Naive thymus-derived CD4-positive, alpha-beta T cell (primary cell): ENCODE measurements around the gene PTH2. TPM values are rescaled to one million over a fixed set of nuclear protein-coding genes. Genes with fewer than 3 reads are reported as not detected.
A peak's percentile ranks its signal among the peaks of the same experiment; 100 is the strongest.

Experiments used
- ATAC-seq: fragments of 150-1000 bp; cut with Tn5 transposase; 2 replicates; pipeline ENCODE4 v1.10.0; 2021; ENCODE audit warnings: mild to moderate bottlenecking, moderate library complexity
- CTCF ChIA-PET: fragments of 350-600 bp; sonication (Branson Sonifier 250); formaldehyde crosslinking; loops from one replicate; lab custom pipeline; 2021; ENCODE audit warnings: antibody characterized with exemption; lab: Charles Lee
- POLR2A ChIA-PET: fragments of 350-600 bp; sonication (Branson Sonifier 250); formaldehyde crosslinking; loops from one replicate; lab custom pipeline; 2021; ENCODE audit warnings: antibody characterized with exemption, inconsistent platforms; lab: Charles Lee
- DNase-seq, 9 donors: peaks; one replicate each; pipeline versions ENCODE4 v3.0.0 to v3.0.0-alpha.2; 2020 to 2022; ENCODE audit warnings: mixed read lengths in 1 of 9
- H3K27ac ChIP-seq: one replicate; pipeline ENCODE4 v1.7.0; 2013; ENCODE audit warnings: mild to moderate bottlenecking, low read depth, low read length, moderate library complexity
- H3K27me3 ChIP-seq, 2 donors: one replicate each; pipeline ENCODE4 v1.7.0; 2013; ENCODE audit warnings: low read length in 2 of 2, mild to moderate bottlenecking in 2 of 2, moderate library complexity in 2 of 2; ENCODE audit not compliant: control insufficient read depth in 2 of 2, insufficient read depth in 2 of 2
- H3K36me3 ChIP-seq, 3 experiments: 1 replicate in 2 of 3; 2 replicates in 1 of 3; pipeline ENCODE4 v1.7.0; 2013; ENCODE audit warnings: low read length in 3 of 3, mild to moderate bottlenecking in 3 of 3, moderate library complexity in 1 of 3; ENCODE audit not compliant: insufficient read depth in 3 of 3, control insufficient read depth in 2 of 3
- H3K4me1 ChIP-seq, 2 donors: one replicate each; pipeline ENCODE4 v1.7.0; 2013; ENCODE audit warnings: low read length in 2 of 2, mild to moderate bottlenecking in 2 of 2, moderate library complexity in 1 of 2; ENCODE audit not compliant: control insufficient read depth in 2 of 2, insufficient read depth in 2 of 2
- H3K4me3 ChIP-seq: 2 replicates; pipeline ENCODE4 v1.7.0; 2013; ENCODE audit warnings: mild to moderate bottlenecking, low read length
- H3K9me3 ChIP-seq, 3 experiments: 1 replicate in 2 of 3; 2 replicates in 1 of 3; pipeline ENCODE4 v1.7.0; 2013; ENCODE audit warnings: low read length in 3 of 3; ENCODE audit not compliant: control insufficient read depth in 2 of 3
- H3K27ac Mint-ChIP-seq, 9 donors: one replicate each; pipeline ENCODE4 v1.8.0; 2020 to 2022; ENCODE audit warnings: mixed read lengths in 9 of 9, mild to moderate bottlenecking in 8 of 9, moderate library complexity in 5 of 9, inconsistent platforms in 2 of 9
- H3K27me3 Mint-ChIP-seq, 5 donors: one replicate each; pipeline ENCODE4 v1.8.0; 2021 to 2022; ENCODE audit warnings: mixed read lengths in 5 of 5, mild to moderate bottlenecking in 1 of 5
- H3K36me3 Mint-ChIP-seq, 5 donors: one replicate each; pipeline ENCODE4 v1.8.0; 2020 to 2022; ENCODE audit warnings: mixed read lengths in 5 of 5, mild to moderate bottlenecking in 3 of 5, inconsistent platforms in 1 of 5
- H3K4me1 Mint-ChIP-seq, 7 donors: one replicate each; pipeline ENCODE4 v1.8.0; 2020 to 2022; ENCODE audit warnings: mixed read lengths in 7 of 7, mild to moderate bottlenecking in 3 of 7, inconsistent platforms in 1 of 7
- H3K4me3 Mint-ChIP-seq, 10 donors: one replicate each; pipeline ENCODE4 v1.8.0; 2020 to 2022; ENCODE audit warnings: mild to moderate bottlenecking in 10 of 10, mixed read lengths in 10 of 10, moderate library complexity in 6 of 10, inconsistent platforms in 2 of 10
- H3K9me3 Mint-ChIP-seq, 11 donors: one replicate each; pipeline ENCODE4 v1.8.0; 2020 to 2022; ENCODE audit warnings: mixed read lengths in 11 of 11, mild to moderate bottlenecking in 4 of 11, inconsistent platforms in 1 of 11, moderate library complexity in 1 of 11
- intact Hi-C, 2 donors: fragments of 100-400 bp; cut with micrococcal nuclease; formaldehyde crosslinking; loops; one replicate each; pipeline ENCODE4 v1.15.1; 2023
- polyA plus RNA-seq, 2 donors: library from polyadenylated mRNA; unstranded; fragments of 300-500 nt; fragmentation: Illumina TruSeq; gene quantifications; one replicate each; pipeline ENCODE4 v1.2.3, GENCODE V29; 2021
- total RNA-seq, 6 experiments: library from RNA in 5 of 6; stranded (reverse) in 5 of 6; gene quantifications; 1 replicate in 5 of 6; 2 replicates in 1 of 6; pipeline ENCODE4 v1.2.3 and lab custom pipeline; 2021 to 2026

PTH2 gene
- total and polyA plus RNA-seq, 7 experiments from 2014 or later = not detected

GRCh38 chr19:49468746-49469447 is 45.7 kb upstream of the PTH2 start:
- Histone ChIP-seq H3K27me3 (no peaks in the 10 kb centered on the region), H3K27ac (peak overlapping the region; percentile 97), H3K36me3 (peaks cover 0 to 33% (median 3%) of the 10 kb centered on the region in 3 experiments), H3K4me1 (peaks cover 55 to 59% of the 10 kb centered on the region in 2 donors), H3K4me3 (peak overlapping the region; percentile 10), H3K9me3 (no peaks in the 10 kb centered on the region)
- intact Hi-C loops = loop anchor here (1.0 to 2.0 kb wide), 4 partner anchors 16 to 242 kb away; partner anchors contain the start of genes ALDH16A1 (in 2 of the 2) and RPS11 (in 1 of the 2)
- Mint-ChIP-seq H3K9me3 (no peaks in the 10 kb centered on the region), H3K36me3 (peaks cover 0 to 7% (median 4%) of the 10 kb centered on the region in 5 donors), H3K4me1 (peaks cover 23 to 56% (median 40%) of the 10 kb centered on the region in 7 donors), H3K27me3 (no peaks in the 10 kb centered on the region), H3K4me3 (peak overlapping the region; percentile 73 to 91 (median 81)), H3K27ac (peak overlapping the region; percentile 94 to 100 (median 100))
- peak; percentile 87 for ATAC-seq
- peak; percentile 59 to 98 (median 95) for DNase-seq
- POLR2A ChIA-PET = interaction anchor here (1.1 to 6.2 kb wide), 7 partner anchors 15 to 208 kb away, joined by 4 to 226 read pairs (median 6); partner anchors contain the start of genes ALDH16A1, PIH1D1, PRMT1 and RPL13A
- CTCF ChIA-PET = interaction anchor here (0.5 to 5.9 kb wide), 9 partner anchors 10 to 137 kb away, joined by 3 to 83 read pairs (median 10); partner anchors contain the start of genes ALDH16A1 and PIH1D1

- H3K4me3 ChIP-seq = no peak overlapping the region
- no peak for ATAC-seq
- peak overlapping the region in 7 of 10 donors; percentile 17 to 91 (median 74) for H3K4me3 Mint-ChIP-seq
- peaks cover 0 to 36% (median 3%) of the 10 kb centered on the region in 3 experiments for H3K36me3 ChIP-seq
- ChIA-PET POLR2A (interaction anchor here (6.2 kb wide), 1 partner anchor 15 kb away, joined by 226 read pairs; the partner anchor contains the start of genes ALDH16A1 and PIH1D1), CTCF (interaction anchor here (0.7 to 4.9 kb wide), 2 partner anchors 77 kb away, joined by 4 to 28 read pairs; no protein-coding TSS in a partner anchor)
- intact Hi-C loops = loop anchor here in 1 of 2 donors (2.0 kb wide), 1 partner anchor 241 kb away; no protein-coding TSS in a partner anchor
- H3K9me3 Mint-ChIP-seq = no peaks in the 10 kb centered on the region
- peak overlapping the region; percentile 94 to 100 (median 100) for H3K27ac Mint-ChIP-seq
- peaks cover 0 to 7% (median 4%) of the 10 kb centered on the region in 5 donors for H3K36me3 Mint-ChIP-seq
- H3K4me1 ChIP-seq = peaks cover 48 to 52% of the 10 kb centered on the region in 2 donors
- no peaks in the 10 kb centered on the region for H3K27me3 ChIP-seq
- no peaks in the 10 kb centered on the region for H3K27me3 Mint-ChIP-seq
- no peak for DNase-seq
- peak overlapping the region; percentile 97 for H3K27ac ChIP-seq
- peaks cover 23 to 52% (median 34%) of the 10 kb centered on the region in 7 donors for H3K4me1 Mint-ChIP-seq
- no peaks in the 10 kb centered on the region for H3K9me3 ChIP-seq
Measured at GRCh38 chr19:49468199-49468598, 45.0 kb upstream of the PTH2 start.

GRCh38 chr19:49465371-49465770 is 42.1 kb upstream of the PTH2 start:
- peak overlapping the region; percentile 61 for H3K27ac ChIP-seq
- intact Hi-C loops = no loop called here
- H3K4me1 ChIP-seq = peaks cover 24 to 26% of the 10 kb centered on the region in 2 donors
- H3K36me3 ChIP-seq = peaks cover 0 to 46% (median 3%) of the 10 kb centered on the region in 3 experiments
- POLR2A ChIA-PET = interaction anchor here (0.8 to 3.0 kb wide), 6 partner anchors 9 to 22 kb away, joined by 3 to 15 read pairs (median 6); partner anchors contain the start of genes ALDH16A1, PIH1D1 and RPL13A
- H3K9me3 ChIP-seq = no peaks in the 10 kb centered on the region
- no peaks in the 10 kb centered on the region for H3K27me3 ChIP-seq
- Mint-ChIP-seq H3K9me3 (no peaks in the 10 kb centered on the region), H3K4me3 (no peak overlapping the region), H3K36me3 (peaks cover 0 to 8% (median 4%) of the 10 kb centered on the region in 5 donors), H3K27ac (peak overlapping the region in 8 of 9 donors; percentile 46 to 87 (median 76)), H3K27me3 (no peaks in the 10 kb centered on the region), H3K4me1 (peaks cover 13 to 25% (median 14%) of the 10 kb centered on the region in 7 donors)
- DNase-seq (no peak), ATAC-seq (no peak)
- H3K4me3 ChIP-seq = no peak overlapping the region
- CTCF ChIA-PET = interaction anchor here (0.6 to 1.4 kb wide), 3 partner anchors 8 to 79 kb away, joined by 3 to 7 read pairs (median 3); partner anchors contain the start of gene FLT3LG

- POLR2A ChIA-PET = interaction anchor here (0.6 to 3.0 kb wide), 2 partner anchors 8 to 216 kb away, joined by 3 to 15 read pairs; no protein-coding TSS in a partner anchor
- ATAC-seq (no peak), DNase-seq (no peak)
- Mint-ChIP-seq H3K4me1 (peaks cover 6 to 15% (median 8%) of the 10 kb centered on the region in 7 donors), H3K9me3 (no peaks in the 10 kb centered on the region), H3K36me3 (peaks cover 0 to 8% (median 4%) of the 10 kb centered on the region in 5 donors), H3K27ac (peak overlapping the region in 7 of 9 donors; percentile 46 to 87 (median 78)), H3K27me3 (no peaks in the 10 kb centered on the region), H3K4me3 (no peak overlapping the region)
- Histone ChIP-seq H3K9me3 (no peaks in the 10 kb centered on the region), H3K27ac (peak overlapping the region; percentile 29), H3K27me3 (no peaks in the 10 kb centered on the region), H3K4me3 (no peak overlapping the region), H3K4me1 (peaks cover 16% of the 10 kb centered on the region in 2 donors), H3K36me3 (peaks cover 0 to 57% (median 3%) of the 10 kb centered on the region in 3 experiments)
- CTCF ChIA-PET = interaction anchor here (0.9 to 1.4 kb wide), 2 partner anchors 9 kb away, joined by 3 read pairs; partner anchors contain the start of gene FLT3LG
- intact Hi-C loops = no loop called here
Measured at GRCh38 chr19:49463960-49464740, 40.9 kb upstream of the PTH2 start.

GRCh38 chr19:49462492-49462891 is 39.3 kb upstream of the PTH2 start:
- no peaks in the 10 kb centered on the region for H3K27me3 ChIP-seq
- H3K27ac ChIP-seq = no peak overlapping the region
- no peaks in the 10 kb centered on the region for H3K4me1 ChIP-seq
- DNase-seq = no peak
- no peak overlapping the region for H3K4me3 Mint-ChIP-seq
- H3K36me3 Mint-ChIP-seq = peaks cover 0 to 5% (median 0%) of the 10 kb centered on the region in 5 donors
- peak overlapping the region in 5 of 9 donors; percentile 26 to 75 (median 59) for H3K27ac Mint-ChIP-seq
- H3K9me3 ChIP-seq = no peaks in the 10 kb centered on the region
- peaks cover 0 to 9% (median 0%) of the 10 kb centered on the region in 7 donors for H3K4me1 Mint-ChIP-seq
- ChIA-PET CTCF (no interaction called here), POLR2A (interaction anchor here (0.5 kb wide), 1 partner anchor 11 kb away, joined by 3 read pairs; the partner anchor contains the start of gene PIH1D1)
- H3K27me3 Mint-ChIP-seq = no peaks in the 10 kb centered on the region
- intact Hi-C loops = no loop called here
- H3K9me3 Mint-ChIP-seq = no peaks in the 10 kb centered on the region
- H3K36me3 ChIP-seq = peaks cover 0 to 68% (median 3%) of the 10 kb centered on the region in 3 experiments
- ATAC-seq = no peak
- no peak overlapping the region for H3K4me3 ChIP-seq
